H1 (cell line): Measurements from ENCODE around the gene ARHGAP26. TPM values are rescaled to one million over a fixed set of nuclear protein-coding genes. Genes with fewer than 3 reads are reported as not detected.

ENCODE experiments used
- CTCF ChIA-PET: fragments of 300-600 bp; sonication (Branson Sonifier 250); formaldehyde crosslinking; loops from one replicate; lab custom pipeline; 2021; ENCODE audit not compliant: partially characterized antibody; lab: Charles Lee
- POLR2A ChIA-PET: fragments of 300-600 bp; sonication (Branson Sonifier 250); formaldehyde crosslinking; loops from one replicate; lab custom pipeline; 2021; ENCODE audit warnings: inconsistent platforms; ENCODE audit not compliant: partially characterized antibody; lab: Charles Lee
- DNase-seq, 2 experiments: peaks; one replicate each; pipeline versions ENCODE4 v3.0.0 to v3.0.0-alpha.2; 2010 to 2022; ENCODE audit warnings: low spot score in 2 of 2, low read depth in 1 of 2, mixed read lengths in 1 of 2
- FAIRE-seq: peaks from 2 replicates; lab custom pipeline; 2011; peaks lifted over from hg19 to GRCh38; lab: Jason Lieb, UNC
- H2AFZ ChIP-seq: 2 replicates; pipeline ENCODE4 v1.8.1; 2012; ENCODE audit warnings: low read length, inconsistent platforms
- H2AK5ac ChIP-seq: 2 replicates; pipeline ENCODE4 v1.6.1; 2013; ENCODE audit warnings: low read depth, low read length
- H2BK120ac ChIP-seq: replicated peaks from 2 replicates; pipeline ENCODE3; 2013; ENCODE audit warnings: low read depth, low read length, inconsistent platforms
- H2BK12ac ChIP-seq: 2 replicates; pipeline ENCODE4 v1.6.1; 2013; ENCODE audit warnings: low read depth, low read length
- H2BK15ac ChIP-seq: 2 replicates; pipeline ENCODE4 v1.6.1; 2013; ENCODE audit warnings: low read length
- H2BK20ac ChIP-seq: 2 replicates; pipeline ENCODE4 v1.6.1; 2013; ENCODE audit warnings: low read length
- H2BK5ac ChIP-seq: 2 replicates; pipeline ENCODE4 v1.6.1; 2013; ENCODE audit warnings: low read depth, low read length
- H3K14ac ChIP-seq: 2 replicates; pipeline ENCODE4 v1.6.1; 2013; ENCODE audit warnings: inconsistent platforms; ENCODE audit not compliant: insufficient read length
- H3K18ac ChIP-seq: 2 replicates; pipeline ENCODE4 v1.6.1; 2013; ENCODE audit warnings: low read length; ENCODE audit errors: extremely low read depth
- H3K23ac ChIP-seq: 2 replicates; pipeline ENCODE4 v1.6.1; 2013; ENCODE audit warnings: inconsistent platforms; ENCODE audit not compliant: insufficient read length
- H3K23me2 ChIP-seq: 2 replicates; pipeline ENCODE4 v1.6.1; 2013; ENCODE audit warnings: low read depth, low read length
- H3K27ac ChIP-seq: 2 replicates; pipeline ENCODE4 v1.6.1; 2011; ENCODE audit warnings: low read depth, low read length, inconsistent platforms
- H3K27me3 ChIP-seq, 4 experiments: replicated peaks in 1 of 4; 1 replicate in 1 of 4; 2 replicates in 3 of 4; pipeline versions ENCODE4 v1.6.1 to v1.8.1; 2011 to 2013; ENCODE audit warnings: low read length in 3 of 4, mild to moderate bottlenecking in 3 of 4, inconsistent platforms in 2 of 4, mixed read lengths in 2 of 4, moderate library complexity in 1 of 4; ENCODE audit not compliant: control insufficient read depth in 3 of 4, insufficient read depth in 3 of 4; ENCODE audit errors: extremely low read depth in 1 of 4
- H3K36me3 ChIP-seq, 4 experiments: 2 replicates each; pipeline versions ENCODE4 v1.6.1 to v1.8.1; 2011 to 2013; ENCODE audit warnings: mild to moderate bottlenecking in 4 of 4, low read length in 3 of 4, moderate library complexity in 2 of 4, control low read depth in 1 of 4, inconsistent platforms in 1 of 4; ENCODE audit not compliant: insufficient read depth in 4 of 4, control insufficient read depth in 2 of 4
- H3K4ac ChIP-seq: replicated peaks from 2 replicates; pipeline ENCODE3; 2013; ENCODE audit warnings: low read length, low read depth, mixed read lengths, inconsistent platforms; ENCODE audit not compliant: insufficient read length
- H3K4me1 ChIP-seq, 4 experiments: replicated peaks in 1 of 4; 1 replicate in 1 of 4; 2 replicates in 3 of 4; pipeline versions ENCODE4 v1.6.1 to v1.8.1; 2011 to 2013; ENCODE audit warnings: low read length in 3 of 4, inconsistent platforms in 2 of 4, mixed read lengths in 1 of 4; ENCODE audit not compliant: insufficient read depth in 4 of 4, control insufficient read depth in 3 of 4
- H3K4me2 ChIP-seq, 2 experiments: 2 replicates each; pipeline versions ENCODE4 v1.6.1 to v1.8.1; 2011 to 2013; ENCODE audit warnings: low read depth in 2 of 2, low read length in 2 of 2, control low read depth in 1 of 2, inconsistent platforms in 1 of 2, mild to moderate bottlenecking in 1 of 2; ENCODE audit not compliant: insufficient read depth in 1 of 2
- H3K4me3 ChIP-seq, 4 experiments: fragments of 200-600, 300-600 bp in 1 of 4; sonication (generic), shearing (Covaris generic), sonication (Bioruptor Twin) in 1 of 4; 2 replicates each; pipeline versions ENCODE4 v1.5.1 to v1.8.1; 2011 to 2016; ENCODE audit warnings: low read length in 4 of 4, low read depth in 3 of 4, control low read depth in 2 of 4, inconsistent platforms in 2 of 4, mild to moderate bottlenecking in 2 of 4, mixed read lengths in 1 of 4, moderate library complexity in 1 of 4; ENCODE audit not compliant: insufficient read depth in 2 of 4; ENCODE audit errors: extremely low read depth in 1 of 4
- H3K56ac ChIP-seq: replicated peaks from 2 replicates; pipeline ENCODE3; 2013; ENCODE audit warnings: low read depth, mild to moderate bottlenecking, mixed read lengths, low read length, inconsistent platforms; ENCODE audit not compliant: insufficient read length
- H3K79me1 ChIP-seq: 2 replicates; pipeline ENCODE4 v1.6.1; 2013; ENCODE audit warnings: low read depth, low read length, control low read depth
- H3K79me2 ChIP-seq, 2 experiments: 2 replicates each; pipeline versions ENCODE4 v1.6.1 to v1.8.1; 2012 to 2013; ENCODE audit warnings: low read length in 2 of 2, mild to moderate bottlenecking in 2 of 2, inconsistent platforms in 1 of 2; ENCODE audit not compliant: insufficient read depth in 2 of 2, control insufficient read depth in 1 of 2
- H3K9ac ChIP-seq, 4 experiments: replicated peaks in 1 of 4; 1 replicate in 1 of 4; 2 replicates in 3 of 4; pipeline versions ENCODE4 v1.6.1 to v1.8.1; 2011 to 2013; ENCODE audit warnings: low read depth in 3 of 4, low read length in 3 of 4, control low read depth in 2 of 4, mild to moderate bottlenecking in 2 of 4, moderate library complexity in 2 of 4, inconsistent platforms in 1 of 4; ENCODE audit errors: extremely low read depth in 1 of 4
- H3K9me3 ChIP-seq, 2 experiments: 2 replicates each; pipeline versions ENCODE4 v1.6.1 to v1.8.1; 2012 to 2013; ENCODE audit warnings: mild to moderate bottlenecking in 2 of 2, moderate library complexity in 2 of 2, control low read depth in 1 of 2, inconsistent platforms in 1 of 2, low read depth in 1 of 2, low read length in 1 of 2, mixed read lengths in 1 of 2; ENCODE audit not compliant: insufficient read depth in 2 of 2
- H4K20me1 ChIP-seq, 2 experiments: replicated peaks in 1 of 2; 2 replicates each; pipeline versions ENCODE3 to v1.8.1; 2011 to 2013; ENCODE audit warnings: inconsistent platforms in 2 of 2, low read length in 2 of 2, mild to moderate bottlenecking in 1 of 2; ENCODE audit not compliant: insufficient read depth in 2 of 2, control insufficient read depth in 1 of 2
- H4K5ac ChIP-seq: 2 replicates; pipeline ENCODE4 v1.6.1; 2013; ENCODE audit warnings: low read length, low read depth, mixed read lengths, inconsistent platforms; ENCODE audit not compliant: insufficient read length
- H4K8ac ChIP-seq: 2 replicates; pipeline ENCODE4 v1.8.0; 2013; ENCODE audit warnings: mild to moderate bottlenecking, moderate library complexity, low read length, inconsistent platforms; ENCODE audit not compliant: insufficient read depth; ENCODE audit errors: extremely low read depth
- H4K91ac ChIP-seq: replicated peaks from 2 replicates; pipeline ENCODE3; 2013; ENCODE audit warnings: low read length, mixed read lengths, inconsistent platforms; ENCODE audit not compliant: insufficient read length
- CHD1 ChIP-seq: IDR thresholded peaks from 2 replicates; pipeline ENCODE4 v1.6.1; 2012; ENCODE audit warnings: low read depth, low read length, improper control_type of control experiment
- SIN3A ChIP-seq, 2 experiments: IDR thresholded peaks in 1 of 2; conservative IDR thresholded peaks in 1 of 2; 2 replicates each; pipeline ENCODE4 v1.6.1; 2011 to 2012; ENCODE audit warnings: low read length in 2 of 2, improper control_type of control experiment in 1 of 2, low read depth in 1 of 2, mild to moderate bottlenecking in 1 of 2
- TAF1 ChIP-seq: IDR thresholded peaks from 2 replicates; pipeline ENCODE4 v1.6.1; 2011; ENCODE audit warnings: mild to moderate bottlenecking, low read depth, low read length
- WGBS, 2 experiments: shearing (Covaris generic) in 1 of 2; methylation state at CpG; one replicate each; pipeline versions ENCODE4 v1.1.6 to v1.1.7; 2013 to 2015; ENCODE audit warnings: low lambda C conversion rate in 2 of 2, mixed read lengths in 2 of 2, inconsistent platforms in 1 of 2, low coverage in 1 of 2, missing lambda C conversion rate in 1 of 2; ENCODE audit not compliant: insufficient replicate concordance in 2 of 2, insufficient coverage in 1 of 2, insufficient read length in 1 of 2; ENCODE audit errors: extremely low coverage in 1 of 2, missing lambda C conversion rate in 1 of 2; 5-methylcytosine and 5-hydroxymethylcytosine counted together
- polyA plus RNA-seq, 7 experiments: library from polyadenylated mRNA; depleted of rRNA in 3 of 7; stranded (reverse) in 5 of 7; unstranded in 2 of 7; fragments of >200 nt in 5 of 7; fragments of 200-250 nt in 2 of 7; gene quantifications; 1 replicate in 5 of 7; 2 replicates in 1 of 7; 4 replicates in 1 of 7; pipeline versions ENCODE4 v1.2.1 to v1.2.3, GENCODE V29; 2011 to 2013; ENCODE audit warnings: missing spikeins in 2 of 7, mixed read lengths in 2 of 7
- total RNA-seq: library from RNA; stranded (reverse); fragmentation: NEBNext Ultra II Directional; extraction: Animal tissue kit (Norgen Biotek cat#: 25700); gene quantifications from 2 replicates; pipeline ENCODE4 v1.2.1, GENCODE V29; 2021

Gene ARHGAP26
- total and polyA plus RNA-seq, 2 of the 8 experiments (the other 6 are each of a cell fraction or from before 2014, with no cell fraction given) = 7.1 to 24.8 TPM

DNA sequence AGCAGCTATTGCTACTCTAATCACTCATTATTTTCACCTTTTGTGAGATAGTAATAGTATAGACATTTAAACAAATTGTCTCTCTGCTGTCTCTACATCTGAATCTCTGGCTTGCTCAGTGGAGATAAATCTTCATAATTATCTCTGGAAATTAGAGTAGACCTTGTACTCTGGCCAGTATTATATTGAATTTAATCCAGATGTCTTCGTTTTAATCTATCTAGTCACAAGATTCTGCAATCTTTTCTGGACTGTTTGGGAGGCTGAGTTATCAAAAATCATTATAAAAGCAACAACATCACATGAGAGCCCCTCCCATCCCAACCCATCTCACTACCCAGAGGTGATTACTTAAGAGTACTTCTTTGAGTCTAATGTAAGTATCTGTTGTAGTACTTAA is 19.0 kb downstream of the ARHGAP26 start:
- Histone ChIP-seq H3K9ac (no peak overlapping the region), H4K20me1 (peaks cover 0 to 2% of the 10 kb centered on the region in 2 experiments), H3K18ac (no peak overlapping the region), H2BK12ac (no peak overlapping the region), H2BK15ac (no peak overlapping the region), H3K4me2 (no peak overlapping the region), H3K9me3 (no peaks in the 10 kb centered on the region), H3K14ac (no peak overlapping the region), H3K79me1 (no peaks in the 10 kb centered on the region; the same call in 1 of the 2 replicates), H2BK5ac (no peak overlapping the region), H3K4me3 (no peak overlapping the region), H3K23me2 (no peaks in the 10 kb centered on the region), H3K23ac (no peak overlapping the region), H2BK20ac (no peak overlapping the region), H2AK5ac (no peak overlapping the region), H3K36me3 (no peaks in the 10 kb centered on the region), H4K5ac (no peak overlapping the region), H4K8ac (no peak overlapping the region), H3K4me1 (peaks cover 0 to 4% (median under 1%) of the 10 kb centered on the region in 4 experiments; a peak in 4 of 7 replicates), H3K27me3 (no peaks in the 10 kb centered on the region), H3K79me2 (peaks cover 0 to 27% of the 10 kb centered on the region in 2 experiments; a peak in 2 of 4 replicates), H2AFZ (no peak overlapping the region), H3K27ac (no peak overlapping the region), H3K4ac (no peak overlapping the region), H3K56ac (no peak overlapping the region), H4K91ac (no peak overlapping the region), H2BK120ac (no peak overlapping the region)
- ChIA-PET CTCF (interaction anchor here (1.2 kb wide), 1 partner anchor 8 kb away, joined by 3 read pairs; no protein-coding TSS in a partner anchor), POLR2A (no interaction called here)
- DNase-seq = no peak
- 74% methylated on average over 1 of the region's 1 CpG; no CpG with 5 or more reads in 1 of the 2 experiments for WGBS, 2 experiments
- no peak for FAIRE-seq
- TF ChIP-seq TAF1 (no peak), CHD1 (no peak), SIN3A (conservative IDR thresholded peaks at IDR 0.05 in 1 of 2, IDR thresholded peaks at IDR 0.05 in 1 of 2; ENCODE audit: low read depth in 1 of 2, low read length in 2 of 2) (no peak)
